Measurements from ENCODE around the gene CGB3.

The CGB3 gene

GRCh38 chr19:49014870-49015255 lies 9.3 kb downstream of the CGB3 start:
- no peak for DNase-seq

- DNase-seq: no peak
Observed at GRCh38 chr19:49014123-49014869, 9.8 kb downstream of the CGB3 start.

GRCh38 chr19:49011194-49011593 lies 12.9 kb downstream of the CGB3 start:
- DNase-seq: no peak

GRCh38 chr19:49010453-49010852 lies 13.7 kb downstream of the CGB3 start:
- DNase-seq: no peak

- no peak for DNase-seq
Observed at GRCh38 chr19:49009828-49010227, 14.3 kb downstream of the CGB3 start.

GRCh38 chr19:49006905-49007304 lies 17.2 kb downstream of the CGB3 start:
- no peak for DNase-seq

GRCh38 chr19:49004964-49005614 lies 19.0 kb downstream of the CGB3 start:
- DNase-seq: no peak

GRCh38 chr19:49004133-49004532 lies 20.0 kb downstream of the CGB3 start:
- DNase-seq: no peak

- peak; percentile 67 for DNase-seq
Observed at GRCh38 chr19:48999481-49000325, 24.4 kb downstream of the CGB3 start.

- peak; percentile 51 to 57 for DNase-seq
Observed at GRCh38 chr19:48997972-48998371, 26.2 kb downstream of the CGB3 start.

GRCh38 chr19:48994035-48994386 lies 30.1 kb downstream of the CGB3 start:
- DNase-seq: no peak

GRCh38 chr19:48993175-48994034 lies 30.7 kb downstream of the CGB3 start, which contains the start of the genes GYS1 and RUVBL2:
TSS of gene GYS1 (minus strand) at chr19:48993309. CDS start at chr19:48993112, 197 bp downstream.
TSS of gene RUVBL2 (plus strand) at chr19:48993887. CDS start at chr19:48993912, 25 bp downstream.
- peak; percentile 100 for DNase-seq

- DNase-seq: no peak
Observed at GRCh38 chr19:48992581-48993174, 31.5 kb downstream of the CGB3 start.

- DNase-seq: peak; percentile 58 to 72
Observed at GRCh38 chr19:48991873-48992580, 32.1 kb downstream of the CGB3 start.

GRCh38 chr19:48991011-48991609 lies 33.0 kb downstream of the CGB3 start:
- DNase-seq: no peak

GRCh38 chr19:48990400-48990799 lies 33.7 kb downstream of the CGB3 start:
- DNase-seq: no peak

GRCh38 chr19:48989701-48990291 lies 34.3 kb downstream of the CGB3 start:
- DNase-seq: no peak

GRCh38 chr19:48988860-48989259 lies 35.3 kb downstream of the CGB3 start:
- DNase-seq: no peak

- no peak for DNase-seq
Observed at GRCh38 chr19:48988286-48988685, 35.8 kb downstream of the CGB3 start.

- no peak for DNase-seq
Observed at GRCh38 chr19:48987323-48987722, 36.8 kb downstream of the CGB3 start.

Measured in inflammatory macrophage (primary cell).